H9 (cell line): ENCODE measurements around the gene GSS. TPM values are rescaled to one million over a fixed set of nuclear protein-coding genes. Genes with fewer than 3 reads are reported as not detected.

Experiments
- DNase-seq: peaks from one replicate; pipeline ENCODE4 v3.0.0-alpha.2; 2017
- H2AFZ ChIP-seq: one replicate; pipeline ENCODE4 v1.6.1; 2013; ENCODE audit warnings: mild to moderate bottlenecking, low read length, control low read depth, moderate library complexity
- H2AK5ac ChIP-seq: 2 replicates; pipeline ENCODE4 v1.6.1; 2013; ENCODE audit warnings: low read length, control low read depth, mixed read lengths; ENCODE audit not compliant: insufficient read length
- H2BK120ac ChIP-seq: one replicate; pipeline ENCODE4 v1.6.1; 2013; ENCODE audit warnings: low read depth, mild to moderate bottlenecking, low read length, control low read depth, inconsistent platforms; ENCODE audit not compliant: poor library complexity, severe bottlenecking
- H2BK12ac ChIP-seq: 2 replicates; pipeline ENCODE4 v1.6.1; 2013; ENCODE audit warnings: low read length, control low read depth, mixed read lengths, low read depth; ENCODE audit not compliant: insufficient read length
- H2BK15ac ChIP-seq: 2 replicates; pipeline ENCODE4 v1.6.1; 2013; ENCODE audit warnings: low read depth, low read length, control low read depth
- H2BK20ac ChIP-seq: one replicate; pipeline ENCODE4 v1.6.1; 2013; ENCODE audit warnings: low read depth, mild to moderate bottlenecking, low read length, control low read depth, inconsistent platforms; ENCODE audit not compliant: poor library complexity, severe bottlenecking
- H2BK5ac ChIP-seq: 2 replicates; pipeline ENCODE4 v1.6.1; 2013; ENCODE audit warnings: low read length, control low read depth, mixed read lengths; ENCODE audit not compliant: insufficient read length
- H3K14ac ChIP-seq: 2 replicates; pipeline ENCODE4 v1.6.1; 2013; ENCODE audit warnings: low read length, control low read depth; ENCODE audit not compliant: insufficient read depth
- H3K18ac ChIP-seq: 2 replicates; pipeline ENCODE4 v1.6.1; 2013; ENCODE audit warnings: low read depth, mild to moderate bottlenecking, mixed read lengths, low read length, control low read depth; ENCODE audit not compliant: insufficient read length
- H3K23ac ChIP-seq: 2 replicates; pipeline ENCODE4 v1.6.1; 2013; ENCODE audit warnings: low read length, control low read depth, mixed read lengths, low read depth; ENCODE audit not compliant: insufficient read length
- H3K23me2 ChIP-seq: 2 replicates; pipeline ENCODE4 v1.6.1; 2013; ENCODE audit warnings: low read depth, mild to moderate bottlenecking, mixed read lengths, low read length, control low read depth; ENCODE audit not compliant: insufficient read length, poor library complexity, severe bottlenecking
- H3K27ac ChIP-seq: 2 replicates; pipeline ENCODE4 v1.5.1; 2013; ENCODE audit warnings: low read length, control low read depth, mixed read lengths, low read depth; ENCODE audit not compliant: insufficient read length
- H3K27me3 ChIP-seq: 2 replicates; pipeline ENCODE4 v1.6.1; 2013; ENCODE audit warnings: low read length, control low read depth, inconsistent platforms; ENCODE audit not compliant: insufficient read depth
- H3K4ac ChIP-seq: 2 replicates; pipeline ENCODE4 v1.6.1; 2013; ENCODE audit warnings: low read depth, mild to moderate bottlenecking, control low read depth, inconsistent platforms, low read length, moderate library complexity
- H3K4me1 ChIP-seq: 2 replicates; pipeline ENCODE4 v1.6.1; 2013; ENCODE audit warnings: low read length, control low read depth, inconsistent platforms; ENCODE audit not compliant: insufficient read depth
- H3K4me2 ChIP-seq: 2 replicates; pipeline ENCODE4 v1.6.1; 2013; ENCODE audit warnings: low read length, control low read depth, mixed read lengths; ENCODE audit not compliant: insufficient read length, insufficient read depth
- H3K56ac ChIP-seq: 2 replicates; pipeline ENCODE4 v1.6.1; 2013; ENCODE audit warnings: low read depth, mild to moderate bottlenecking, mixed read lengths, low read length, control low read depth; ENCODE audit not compliant: insufficient read length
- H3K79me1 ChIP-seq: 2 replicates; pipeline ENCODE4 v1.6.1; 2013; ENCODE audit warnings: low read depth, mild to moderate bottlenecking, moderate library complexity, low read length, control low read depth, inconsistent platforms; ENCODE audit not compliant: insufficient read depth, poor library complexity, severe bottlenecking
- H3K79me2 ChIP-seq: 2 replicates; pipeline ENCODE4 v1.6.1; 2013; ENCODE audit warnings: low read length, control low read depth, inconsistent platforms; ENCODE audit not compliant: insufficient read depth
- H3K9ac ChIP-seq: 2 replicates; pipeline ENCODE4 v1.6.1; 2013; ENCODE audit warnings: low read length, control low read depth, mixed read lengths; ENCODE audit not compliant: insufficient read length; ENCODE audit errors: extremely low read depth
- H3K9me3 ChIP-seq: one replicate; pipeline ENCODE4 v1.6.1; 2013; ENCODE audit warnings: low read depth, low read length, inconsistent platforms; ENCODE audit not compliant: control insufficient read depth
- H3T11ph ChIP-seq: one replicate; pipeline ENCODE4 v1.6.1; 2013; ENCODE audit warnings: mild to moderate bottlenecking, low read length, control low read depth, inconsistent platforms
- H4K20me1 ChIP-seq: one replicate; pipeline ENCODE4 v1.6.1; 2013; ENCODE audit not compliant: control insufficient read depth, insufficient read length, insufficient read depth
- H4K5ac ChIP-seq: 2 replicates; pipeline ENCODE4 v1.6.1; 2013; ENCODE audit warnings: low read depth, mild to moderate bottlenecking, mixed read lengths, low read length, control low read depth; ENCODE audit not compliant: insufficient read length
- H4K8ac ChIP-seq: replicated peaks from 2 replicates; pipeline ENCODE4 v1.6.1; 2013; ENCODE audit warnings: low read length, control low read depth, mixed read lengths, low read depth; ENCODE audit not compliant: insufficient read length
- H4K91ac ChIP-seq: 2 replicates; pipeline ENCODE4 v1.6.1; 2013; ENCODE audit warnings: low read depth, mild to moderate bottlenecking, moderate library complexity, mixed read lengths, low read length, control low read depth; ENCODE audit not compliant: insufficient read length
- H3K27ac Mint-ChIP-seq, 3 experiments: 2 replicates in 2 of 3; 3 replicates in 1 of 3; pipeline ENCODE4 v1.8.0; 2020 to 2021; ENCODE audit warnings: mixed read lengths in 3 of 3, mild to moderate bottlenecking in 1 of 3, moderate library complexity in 1 of 3
- H3K27me3 Mint-ChIP-seq: 2 replicates; pipeline ENCODE4 v1.8.0; 2021; ENCODE audit warnings: low read depth, mild to moderate bottlenecking, moderate library complexity, mixed read lengths
- H3K36me3 Mint-ChIP-seq, 3 experiments: 2 replicates in 2 of 3; 3 replicates in 1 of 3; pipeline ENCODE4 v1.8.0; 2020 to 2021; ENCODE audit warnings: low read depth in 3 of 3, mixed read lengths in 3 of 3; ENCODE audit not compliant: insufficient read depth in 1 of 3
- H3K4me1 Mint-ChIP-seq, 2 experiments: 2 replicates each; pipeline ENCODE4 v1.8.0; 2020; ENCODE audit warnings: mixed read lengths in 2 of 2
- H3K4me3 Mint-ChIP-seq, 2 experiments: 2 replicates in 1 of 2; 3 replicates in 1 of 2; pipeline ENCODE4 v1.8.0; 2020 to 2021; ENCODE audit warnings: mild to moderate bottlenecking in 2 of 2, mixed read lengths in 2 of 2, moderate library complexity in 1 of 2
- H3K9me3 Mint-ChIP-seq, 2 experiments: 2 replicates in 1 of 2; 3 replicates in 1 of 2; pipeline ENCODE4 v1.8.0; 2020; ENCODE audit warnings: mild to moderate bottlenecking in 2 of 2, mixed read lengths in 2 of 2, moderate library complexity in 1 of 2
- CTCF ChIP-seq: fragments of 200-600 bp; sonication (generic); conservative IDR thresholded peaks from 3 replicates; pipeline ENCODE4 v1.8.0; 2021; ENCODE audit warnings: antibody characterized with exemption, mild to moderate bottlenecking
- WGBS: extraction: QIAGEN DNeasy Blood & Tissue Kit; methylation state at CpG from one replicate; pipeline ENCODE4 v1.1.7; 2013; ENCODE audit warnings: missing lambda C conversion rate, low lambda C conversion rate, mixed read lengths; ENCODE audit not compliant: insufficient read length; ENCODE audit errors: extremely low coverage; 5-methylcytosine and 5-hydroxymethylcytosine counted together
- total RNA-seq: library from RNA; stranded (reverse); gene quantifications from 2 replicates; pipeline ENCODE4 v1.2.1, GENCODE V29; 2021

GSS gene
- total RNA-seq, 1 experiment from 2014 or later = 48.5 TPM

- Histone ChIP-seq H3K14ac (no peak overlapping the region), H3K23ac (no peak overlapping the region), H2BK12ac (no peak overlapping the region), H3K4me2 (no peak overlapping the region), H3K27ac (no peak overlapping the region), H3K18ac (no peak overlapping the region), H3K9ac (no peak overlapping the region), H3K79me1 (no peaks in the 10 kb centered on the region), H2AFZ (no peak overlapping the region), H3T11ph (no peak overlapping the region), H3K4me1 (no peaks in the 10 kb centered on the region), H2BK120ac (no peak overlapping the region), H4K91ac (no peak overlapping the region), H4K8ac (no peak overlapping the region), H2AK5ac (no peak overlapping the region), H3K56ac (no peak overlapping the region), H3K23me2 (no peaks in the 10 kb centered on the region), H2BK15ac (no peak overlapping the region), H4K20me1 (no peaks in the 10 kb centered on the region), H2BK5ac (no peak overlapping the region), H3K79me2 (no peaks in the 10 kb centered on the region), H2BK20ac (no peak overlapping the region), H3K4ac (no peak overlapping the region), H3K9me3 (no peaks in the 10 kb centered on the region), H4K5ac (no peak overlapping the region), H3K27me3 (no peaks in the 10 kb centered on the region)
- Mint-ChIP-seq H3K4me3 (no peak overlapping the region), H3K9me3 (no peaks in the 10 kb centered on the region; a peak in 1 of 5 replicates), H3K27ac (no peak overlapping the region; a peak in 1 of 7 replicates), H3K4me1 (peaks cover 0 to 3% of the 10 kb centered on the region in 2 experiments; a peak in 2 of 4 replicates), H3K36me3 (peaks cover 7 to 43% (median 27%) of the 10 kb centered on the region in 3 experiments; a peak in 6 of 7 replicates), H3K27me3 (peaks cover 2% of the 10 kb centered on the region)
- WGBS = no CpG with 5 or more reads among the region's 22 CpGs
- TF ChIP-seq CTCF = no peak
- DNase-seq = no peak
Measured at GRCh38 chr20:34993941-34994508, 38.4 kb upstream of the GSS start.
